HepG2 (cell line): ENCODE data around the gene MYCT1. TPM values are rescaled to one million over a fixed set of nuclear protein-coding genes. Genes with fewer than 3 reads are reported as not detected.

Experiments used
- ATAC-seq: fragments of 200-7000 bp; cut with Tn5 transposase; 3 replicates; pipeline ENCODE4 v1.9.1; 2020; ENCODE audit warnings: mild to moderate bottlenecking, moderate library complexity
- BruUV-seq: library from RNA; stranded (reverse); fragments of 400-500 nt; replicated peaks from 2 replicates; lab custom pipeline; 2021; lab: Mats Ljungman, UMichigan
- CTCF ChIA-PET: fragments of 300-600 bp; formaldehyde crosslinking; extraction: SDS; loops from one replicate; lab custom pipeline; 2021; ENCODE audit warnings: low total read pairs, inconsistent platforms, low intra/inter-chr PET ratio; lab: Yijun Ruan, JAX
- POLR2A ChIA-PET: fragments of 350-600 bp; sonication (Branson Sonifier 250); formaldehyde crosslinking; loops from one replicate; lab custom pipeline; 2020; ENCODE audit warnings: antibody characterized with exemption, inconsistent platforms; lab: Yijun Ruan, JAX
- DNase-seq: peaks from one replicate; pipeline ENCODE4 v3.0.0-alpha.2; 2015; ENCODE audit warnings: low spot score
- FAIRE-seq: peaks from 3 replicates; lab custom pipeline; 2011; peaks lifted over from hg19 to GRCh38; lab: Jason Lieb, UNC
- H2AFZ ChIP-seq: one replicate; pipeline ENCODE4 v1.6.1; 2011; ENCODE audit warnings: low read length, inconsistent platforms
- H3K27ac ChIP-seq: fragments of 300-600 bp; 3 replicates; pipeline ENCODE4 v1.8.0; 2011; ENCODE audit warnings: mixed run types, mild to moderate bottlenecking, mixed read lengths, low read length, inconsistent platforms; ENCODE audit not compliant: insufficient read depth; ENCODE audit errors: extremely low read length
- H3K27me3 ChIP-seq, 2 experiments: fragments of 200-600 bp in 1 of 2; 2 replicates in 1 of 2; 3 replicates in 1 of 2; pipeline versions ENCODE4 v1.6.0 to v1.8.0; 2011; ENCODE audit warnings: low read length in 2 of 2, mild to moderate bottlenecking in 2 of 2, moderate library complexity in 2 of 2, inconsistent platforms in 1 of 2; ENCODE audit not compliant: insufficient read depth in 2 of 2, control insufficient read depth in 1 of 2
- H3K36me3 ChIP-seq, 2 experiments: fragments of 200-600 bp in 1 of 2; replicated peaks in 1 of 2; 2 replicates in 1 of 2; 3 replicates in 1 of 2; pipeline versions ENCODE4 v1.5.1 to v1.8.0; 2011; ENCODE audit warnings: low read length in 2 of 2, inconsistent platforms in 1 of 2; ENCODE audit not compliant: insufficient read depth in 2 of 2, control insufficient read depth in 1 of 2
- H3K4me1 ChIP-seq: 2 replicates; pipeline ENCODE4 v1.5.1; 2012; ENCODE audit warnings: low read length, inconsistent platforms; ENCODE audit not compliant: insufficient read depth
- H3K4me2 ChIP-seq: 2 replicates; pipeline ENCODE4 v1.6.0; 2011; ENCODE audit warnings: low read depth, low read length, inconsistent platforms
- H3K4me3 ChIP-seq, 3 experiments: fragments of 200-600 bp in 1 of 3; sonication (generic), shearing (Covaris generic) in 1 of 3; replicated peaks in 1 of 3; 2 replicates each; pipeline ENCODE4 v1.5.1; 2011 to 2016; ENCODE audit warnings: low read length in 3 of 3, inconsistent platforms in 2 of 3, low read depth in 2 of 3, mild to moderate bottlenecking in 2 of 3, control low read depth in 1 of 3, mixed read lengths in 1 of 3; ENCODE audit not compliant: insufficient read depth in 1 of 3
- H3K79me2 ChIP-seq: one replicate; pipeline ENCODE4 v1.6.1; 2011; ENCODE audit warnings: low read length, inconsistent platforms; ENCODE audit not compliant: insufficient read depth
- H3K9ac ChIP-seq: 2 replicates; pipeline ENCODE4 v1.6.0; 2011; ENCODE audit warnings: mild to moderate bottlenecking, low read depth, low read length, inconsistent platforms; ENCODE audit not compliant: insufficient read depth
- H3K9me3 ChIP-seq: 2 replicates; pipeline ENCODE4 v1.5.1; 2012; ENCODE audit warnings: mild to moderate bottlenecking, low read length
- H4K20me1 ChIP-seq: 2 replicates; pipeline ENCODE4 v1.6.0; 2011; ENCODE audit warnings: inconsistent platforms, mild to moderate bottlenecking, low read length, moderate library complexity; ENCODE audit not compliant: insufficient read depth
- ATF1 ChIP-seq: IDR thresholded peaks from 2 replicates; pipeline ENCODE4 v1.6.1; 2016; ENCODE audit warnings: mild to moderate bottlenecking, control low read depth
- LBX2 ChIP-seq: sonication (generic); formaldehyde crosslinking; IDR thresholded peaks from 2 replicates; pipeline ENCODE4 v1.5.0; 2020; ENCODE audit warnings: missing genetic modification reagents, mild to moderate bottlenecking, borderline replicate concordance
- SMYD3 ChIP-seq: sonication (generic); formaldehyde crosslinking; IDR thresholded peaks from 2 replicates; pipeline ENCODE4 v1.8.1; 2023; ENCODE audit warnings: mild to moderate bottlenecking, missing genetic modification reagents
- ZBTB46 ChIP-seq: sonication (generic); formaldehyde crosslinking; IDR thresholded peaks from 2 replicates; pipeline ENCODE4 v1.4.0; 2020; ENCODE audit warnings: mild to moderate bottlenecking, missing genetic modification reagents, borderline replicate concordance
- ZNF782 ChIP-seq: sonication (generic); formaldehyde crosslinking; IDR thresholded peaks from 2 replicates; pipeline ENCODE4 v1.4.0; 2020; ENCODE audit warnings: missing genetic modification reagents, mild to moderate bottlenecking, borderline replicate concordance
- WGBS: methylation state at CpG from one replicate; pipeline ENCODE4 v1.1.6; 2017; ENCODE audit warnings: low lambda C conversion rate; 5-methylcytosine and 5-hydroxymethylcytosine counted together
- in situ Hi-C: cut with HindIII; loops from 2 replicates; pipeline ENCODE4 v1.10.0; 2017; ENCODE audit warnings: low pct_unique_long_range_greater_than_20kb; ENCODE audit not compliant: extremely low pct_ligation_motif_present
- intact Hi-C: fragments of 100-400 bp; cut with micrococcal nuclease; formaldehyde crosslinking; loops from one replicate; pipeline ENCODE4 v1.10.0; 2022; ENCODE audit not compliant: unreplicated experiment
- polyA plus RNA-seq, 8 experiments: library from polyadenylated mRNA; depleted of rRNA in 3 of 8; stranded (reverse) in 7 of 8; unstranded in 1 of 8; fragments of >200 nt; fragmentation: Illumina TruSeq in 4 of 8; extraction: Trizol in 4 of 8; gene quantifications; 2 replicates each; pipeline versions ENCODE4 v1.2.1 to v1.2.3, GENCODE V29; 2011 to 2016; ENCODE audit warnings: low read depth in 4 of 8, missing spikeins in 1 of 8, mixed read lengths in 1 of 8; ENCODE audit not compliant: insufficient read depth in 1 of 8
- total RNA-seq, 5 experiments: library from RNA; depleted of rRNA; stranded (reverse); fragments of >200 nt; fragmentation: Illumina TruSeq; extraction: Trizol; gene quantifications; 2 replicates each; pipeline ENCODE4 v1.2.3, GENCODE V29; 2016; ENCODE audit warnings: low read depth in 1 of 5

Gene MYCT1
- total and polyA plus RNA-seq, 2 of the 13 experiments (the other 11 are each of a cell fraction or from before 2014, with no cell fraction given): not detected

GRCh38 chr6:152698692-152699091 is 995 bp downstream of the MYCT1 start (continued):
- TF ChIP-seq ZBTB46 (CRISPR knock-in tag) (no peak), LBX2 (CRISPR knock-in tag) (no peak), ATF1 (CRISPR knock-in tag) (no peak)

- Histone ChIP-seq H3K27ac (no peak overlapping the region), H2AFZ (no peak overlapping the region), H3K4me2 (no peak overlapping the region), H3K9me3 (no peaks in the 10 kb centered on the region), H3K4me1 (no peaks in the 10 kb centered on the region), H3K27me3 (no peaks in the 10 kb centered on the region), H3K36me3 (no peaks in the 10 kb centered on the region), H3K4me3 (no peak overlapping the region), H3K9ac (no peak overlapping the region), H4K20me1 (no peaks in the 10 kb centered on the region), H3K79me2 (no peaks in the 10 kb centered on the region)
- WGBS: under 1% methylated on average over 5 of the region's 5 CpGs
- ATAC-seq (no peak), FAIRE-seq (no peak), DNase-seq (no peak)
- intact Hi-C loops: no loop called here
- TF ChIP-seq SMYD3 (CRISPR knock-in tag) (no peak), ZNF782 (CRISPR knock-in tag) (no peak)
- ChIA-PET CTCF (no interaction called here), POLR2A (no interaction called here)
- BruUV-seq: no TSS peak
- in situ Hi-C loops: no loop called here
Measured at GRCh38 chr6:152700427-152700826, 2.7 kb downstream of the MYCT1 start.
